Measurements from ENCODE around the gene PNKD.
"Not testable (repeated sequence)": the region's sequence is repeated elsewhere in the genome, so short reads cannot be mapped to it uniquely, and the experiment has no call there.

PNKD gene

DNA sequence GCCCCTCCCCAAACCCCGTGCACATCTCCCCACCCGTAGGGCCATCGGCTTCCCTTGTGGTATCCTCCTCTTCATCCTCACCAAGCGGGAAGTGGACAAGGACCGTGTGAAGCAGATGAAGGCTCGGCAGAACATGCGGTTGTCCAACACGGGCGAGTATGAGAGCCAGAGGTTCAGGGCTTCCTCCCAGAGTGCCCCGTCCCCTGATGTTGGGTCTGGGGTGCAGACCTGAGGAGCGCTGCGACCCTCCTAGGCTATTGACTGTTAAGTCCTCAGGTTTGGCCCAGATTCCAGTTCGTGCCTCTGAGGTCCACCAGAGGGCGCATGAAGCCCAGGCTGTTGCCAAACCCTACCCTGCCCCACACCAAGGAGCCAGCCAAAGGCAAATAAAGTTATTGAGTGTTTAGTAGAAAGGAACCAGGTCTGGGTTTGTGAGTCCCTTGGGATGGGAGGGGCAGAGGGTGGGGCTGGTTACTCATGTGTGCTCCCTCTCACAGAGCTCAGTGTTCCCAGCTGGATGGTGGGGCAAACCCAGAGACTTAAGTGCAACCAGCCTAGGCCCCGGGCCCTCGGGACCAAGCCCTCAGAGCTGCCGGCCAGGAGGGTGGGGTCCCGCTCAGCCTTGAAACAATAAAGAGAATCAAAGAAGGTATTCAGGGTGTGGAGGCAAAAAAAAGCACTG, 2.4 kb downstream of the PNKD start:
- peak in 53 of 56 donors; percentile 27 to 86 (median 65) for DNase-seq

DNA sequence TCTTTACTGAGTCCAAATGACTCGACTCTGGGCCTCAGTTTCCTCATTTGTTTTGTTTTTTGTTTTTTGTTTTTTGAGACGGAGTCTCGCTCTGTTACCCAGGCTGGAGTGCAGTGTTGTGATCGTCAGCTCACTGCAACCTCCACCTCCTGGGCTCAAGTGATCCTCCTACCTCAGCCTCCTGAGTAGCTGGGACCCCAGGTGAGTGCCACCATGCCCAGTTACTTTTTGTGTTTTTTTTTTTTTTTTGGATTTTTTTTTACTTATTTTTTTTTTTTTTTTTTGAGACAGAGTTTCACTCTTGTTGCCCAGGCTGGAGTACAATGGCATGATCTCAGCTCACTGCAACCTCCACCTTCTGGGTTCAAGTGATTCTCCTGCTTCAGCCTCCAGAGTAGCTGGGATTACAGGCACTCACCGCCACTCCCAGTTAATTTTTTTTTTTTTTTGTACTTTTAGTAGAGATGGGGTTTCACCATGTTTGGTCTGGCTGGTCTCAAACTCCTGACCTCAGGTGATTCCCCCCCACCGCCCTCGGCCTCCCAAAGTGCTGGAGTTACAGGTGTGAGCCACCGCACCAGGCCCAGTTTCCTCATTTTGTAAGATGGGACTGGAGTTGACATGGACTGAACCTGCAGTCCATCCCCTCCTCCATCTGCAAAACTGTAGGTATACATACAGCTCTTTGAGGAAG, 3.0 kb downstream of the PNKD start:
- not testable (repeated sequence) for DNase-seq

DNA sequence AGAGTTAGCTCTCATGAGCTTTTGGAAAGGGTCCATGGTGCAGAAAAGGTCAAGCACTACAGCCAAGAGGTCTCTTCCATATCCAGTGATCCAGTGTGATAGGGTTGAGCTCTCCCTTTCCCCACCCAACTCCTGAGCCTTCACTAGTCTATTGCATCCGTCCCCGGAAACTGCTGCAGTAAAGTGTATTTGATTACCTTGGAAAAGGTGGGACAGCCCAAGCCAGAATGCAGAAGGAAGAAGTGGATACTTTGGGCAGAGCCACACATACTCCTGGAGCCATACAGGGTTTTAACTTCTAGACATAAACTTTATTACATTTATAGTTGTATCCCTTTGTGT, 3.6 kb downstream of the PNKD start:
- no peak for DNase-seq

DNA sequence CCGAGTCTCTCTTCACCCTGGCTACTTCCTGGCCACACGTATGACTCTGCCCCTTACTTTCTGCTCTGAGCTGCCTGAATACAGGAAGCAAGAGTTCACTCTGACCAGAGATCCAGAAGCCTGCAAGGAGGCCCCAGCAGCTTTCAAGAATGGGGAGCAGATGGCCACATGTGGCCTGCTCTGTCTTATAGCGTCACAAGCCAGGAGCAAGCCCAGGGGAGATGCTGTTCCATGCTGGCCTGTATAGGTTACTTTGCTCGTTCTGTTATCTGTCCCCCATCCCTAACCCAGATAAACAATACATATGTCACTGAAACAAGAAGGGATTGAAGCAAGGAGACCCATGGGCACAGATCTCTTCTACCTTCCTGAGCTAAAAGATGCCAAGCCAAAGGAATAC, 4.3 kb downstream of the PNKD start:
- no peak for DNase-seq

DNA sequence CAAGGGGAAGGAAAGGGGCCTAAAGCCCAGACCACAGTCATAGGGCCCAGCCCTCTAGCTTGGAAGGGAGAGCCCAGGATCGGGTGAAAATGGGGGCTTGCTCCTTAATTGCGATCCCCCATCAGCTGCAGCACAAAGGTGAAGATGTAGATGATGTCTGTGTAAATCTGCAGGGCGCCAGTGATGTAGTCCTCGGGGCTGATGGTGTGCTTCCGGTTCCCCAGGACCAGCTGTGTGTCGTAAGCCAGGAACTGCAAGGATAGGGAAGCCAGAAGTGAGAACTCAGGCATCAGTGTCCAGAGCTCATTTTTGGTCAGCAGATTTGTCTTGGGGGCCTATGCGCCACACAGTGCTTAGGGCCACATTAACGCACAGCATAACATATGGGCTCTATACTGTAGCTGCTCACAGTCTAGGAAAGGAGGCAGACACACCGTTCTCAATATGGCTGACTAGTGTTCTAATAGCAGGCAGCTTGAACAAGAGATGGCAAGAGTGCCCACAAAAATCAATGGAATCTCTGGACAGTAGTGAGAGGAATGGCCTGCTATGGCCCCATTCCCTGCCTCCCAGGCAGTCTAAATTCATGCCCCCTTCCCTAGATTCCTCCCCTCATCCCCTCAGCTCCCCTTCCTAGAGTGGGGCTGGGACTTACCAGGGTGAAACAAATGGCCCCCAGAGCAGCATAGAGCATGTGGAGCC, 5.2 kb downstream of the PNKD start:
- no peak for DNase-seq

DNA sequence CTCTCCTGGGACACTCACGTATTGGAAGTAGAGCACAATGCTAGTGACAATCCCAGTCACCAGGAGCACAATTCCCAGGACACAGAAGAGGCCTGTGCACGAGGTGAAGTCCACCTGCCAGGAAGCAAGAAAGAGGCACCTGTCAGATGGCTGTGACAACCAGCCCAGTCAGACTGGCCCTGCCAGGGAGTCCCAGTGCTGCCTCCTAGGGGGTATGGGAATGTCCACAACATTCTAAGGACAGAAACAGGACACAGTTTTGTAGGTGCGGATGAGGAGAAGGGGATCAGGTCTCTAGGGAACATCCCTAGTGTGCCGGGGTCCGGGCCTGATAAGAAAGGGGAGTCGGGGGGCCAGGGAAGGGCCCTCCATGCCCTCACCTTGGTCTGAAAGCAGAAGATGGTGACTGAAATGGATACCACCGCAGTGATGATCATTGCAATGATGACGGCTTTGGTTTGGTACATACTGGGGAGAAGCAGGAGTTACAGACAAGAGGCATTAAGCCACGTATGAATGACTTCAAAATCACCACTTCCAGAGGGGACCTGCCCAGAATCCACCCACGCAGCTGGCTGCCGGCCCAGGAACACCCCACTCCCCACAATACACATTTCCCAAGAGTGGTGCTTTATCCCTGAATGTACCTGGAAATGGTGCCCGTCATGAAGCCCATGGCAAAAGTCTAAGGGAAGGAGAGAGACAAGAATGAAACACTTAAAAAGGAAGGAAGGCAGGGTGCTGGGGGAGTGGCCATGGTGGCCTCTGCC, 6.9 kb downstream of the PNKD start:
- no peak for DNase-seq

DNA sequence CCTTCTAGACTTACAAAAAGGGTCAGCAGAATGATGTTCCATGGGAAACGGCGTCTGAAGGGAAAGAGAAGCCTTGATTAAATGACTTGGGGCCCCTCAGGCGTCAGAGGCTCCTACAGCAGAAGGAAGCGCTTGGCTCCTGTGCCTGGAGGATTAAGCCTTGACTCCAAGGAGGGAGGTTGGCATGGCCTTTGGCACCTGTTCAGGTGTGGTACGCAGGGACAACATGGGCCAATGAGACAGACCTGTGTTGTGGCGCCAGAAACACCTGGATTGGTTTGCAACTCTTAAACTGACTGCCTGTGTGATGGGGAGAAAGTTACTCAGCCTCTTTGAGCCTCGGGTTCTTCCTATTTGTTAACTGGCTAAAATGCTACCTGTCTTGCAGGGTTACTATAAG, 7.6 kb downstream of the PNKD start:
- DNase-seq = no peak

DNA sequence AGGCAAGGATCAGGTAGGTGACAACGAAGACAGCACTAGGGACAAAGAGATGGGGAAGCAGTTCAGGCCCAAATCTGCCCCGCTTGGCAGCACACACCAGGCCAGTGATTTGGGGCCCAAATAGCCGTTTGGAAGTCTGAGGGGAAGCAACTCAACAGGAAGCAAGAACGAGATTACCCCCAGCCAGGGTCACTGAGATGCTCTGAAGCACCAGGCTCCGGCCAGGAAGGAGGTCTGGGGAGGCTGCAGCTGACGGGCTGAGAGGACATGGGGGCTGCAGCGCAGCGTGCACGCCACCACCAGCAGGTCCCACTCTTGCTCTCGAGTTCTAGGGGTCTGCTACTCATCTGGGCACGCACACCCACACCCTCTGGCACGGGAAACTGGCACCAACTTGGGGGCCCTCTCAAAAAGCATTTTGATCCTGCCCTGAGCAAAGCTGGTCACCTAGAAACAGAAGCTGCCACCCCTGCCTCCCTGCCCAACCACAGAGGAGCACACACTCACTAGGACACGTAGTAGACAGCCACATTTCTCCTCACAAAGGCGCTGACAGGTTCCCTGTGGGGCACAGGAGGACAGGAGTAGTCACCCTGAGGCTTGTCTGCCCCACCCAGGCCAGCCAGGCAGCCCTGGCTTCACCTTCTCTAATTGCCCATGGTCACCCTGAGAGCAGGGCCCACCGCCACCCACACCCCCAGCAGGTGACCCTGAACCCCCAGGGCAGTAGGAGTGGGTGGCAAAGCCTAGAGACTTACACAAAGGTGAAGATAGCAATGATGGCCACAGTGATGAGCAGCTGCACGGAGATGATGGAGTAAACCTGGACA, 8.4 kb downstream of the PNKD start:
- no peak for DNase-seq

DNA sequence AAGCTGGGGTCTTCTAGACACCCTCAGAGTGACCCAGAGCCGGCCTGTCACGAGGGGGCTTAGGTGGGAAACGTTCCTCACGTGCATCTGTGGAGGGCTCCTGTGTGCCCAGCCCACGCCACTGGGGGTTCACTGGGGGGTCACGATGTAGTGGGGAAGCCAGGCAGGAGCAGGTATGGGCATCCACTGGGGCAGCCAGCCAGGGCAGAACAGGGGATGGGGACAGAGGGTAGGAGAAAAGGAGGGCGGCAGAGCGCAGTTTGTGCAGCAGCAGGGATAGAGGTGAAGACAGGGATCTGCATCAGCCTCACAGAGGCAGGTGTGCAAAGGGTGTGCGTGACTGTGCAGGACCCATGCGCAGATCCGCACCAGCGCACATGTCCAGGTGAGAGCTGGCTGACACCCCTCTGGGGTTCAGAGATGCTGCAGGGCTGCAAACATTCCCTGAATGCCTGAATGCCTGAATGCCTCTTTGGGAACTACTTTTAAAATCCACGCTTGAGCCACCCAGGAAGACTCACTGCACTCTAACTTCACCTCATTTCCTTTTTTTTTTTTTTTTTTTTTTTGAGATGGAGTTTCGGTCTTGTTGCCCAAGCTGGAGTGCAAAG, 10.0 kb downstream of the PNKD start:
- no peak for DNase-seq

DNA sequence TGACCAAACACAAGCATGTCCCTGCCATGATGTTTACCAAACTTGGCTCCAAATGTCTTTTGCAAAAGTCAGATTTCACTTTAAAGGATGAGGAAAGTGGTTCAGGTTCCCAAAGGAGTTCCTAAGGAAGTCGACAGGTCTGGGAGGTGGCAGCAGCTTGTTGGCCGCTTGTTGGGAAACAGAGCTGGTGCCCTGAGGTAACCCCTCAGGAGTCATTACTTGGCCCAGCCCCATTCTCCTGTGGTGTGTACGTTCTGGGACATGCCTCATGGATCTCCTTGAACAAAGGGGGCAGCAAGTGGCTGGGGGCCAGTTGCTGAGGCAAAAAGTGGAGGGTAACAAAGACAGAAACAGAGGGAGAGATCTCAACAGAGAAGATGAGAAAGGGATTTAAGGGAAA, 11.1 kb downstream of the PNKD start:
- DNase-seq = no peak

DNA sequence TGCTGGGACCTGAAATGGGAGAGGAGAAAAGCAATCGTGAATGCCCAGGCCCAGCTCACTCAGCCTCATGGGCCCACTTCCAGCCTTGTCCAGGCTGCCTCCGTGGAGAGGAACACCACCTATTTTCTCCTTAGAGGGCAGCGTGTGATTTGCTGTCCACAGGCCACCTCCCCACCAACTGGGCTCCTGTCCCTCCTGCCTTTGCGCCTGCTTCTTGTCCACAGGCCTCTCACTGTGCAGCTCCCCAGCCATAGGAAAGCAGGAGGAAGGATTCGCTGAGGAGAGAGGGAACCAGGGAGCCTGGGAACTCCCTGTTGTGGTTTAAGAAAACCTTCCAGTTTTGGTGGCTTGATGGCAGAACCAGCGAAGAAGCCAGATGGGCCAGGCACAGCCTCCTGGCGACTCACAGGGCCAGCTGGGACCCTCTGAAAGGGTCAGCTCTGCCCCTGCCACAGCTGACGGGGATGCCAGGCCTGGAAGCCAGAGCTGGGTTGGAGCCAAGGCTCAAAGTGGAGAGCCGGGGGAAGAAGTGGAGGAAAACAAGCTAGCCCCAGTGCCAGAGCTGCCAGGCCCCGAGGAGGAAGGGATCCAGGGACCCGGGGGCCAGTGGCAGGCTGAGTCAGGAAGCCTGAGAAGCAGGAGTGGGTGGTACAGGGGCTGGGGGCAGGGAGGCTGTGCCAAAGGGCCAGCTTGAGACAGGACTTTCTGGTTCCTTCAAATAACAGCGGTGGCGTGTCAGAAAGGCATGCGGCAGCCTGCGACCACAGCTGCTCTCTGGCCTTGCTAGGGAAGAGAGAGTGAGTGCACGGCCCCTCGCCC, 12.1 kb downstream of the PNKD start:
- DNase-seq = peak in 44 of 56 donors; percentile 22 to 76 (median 46)

DNA sequence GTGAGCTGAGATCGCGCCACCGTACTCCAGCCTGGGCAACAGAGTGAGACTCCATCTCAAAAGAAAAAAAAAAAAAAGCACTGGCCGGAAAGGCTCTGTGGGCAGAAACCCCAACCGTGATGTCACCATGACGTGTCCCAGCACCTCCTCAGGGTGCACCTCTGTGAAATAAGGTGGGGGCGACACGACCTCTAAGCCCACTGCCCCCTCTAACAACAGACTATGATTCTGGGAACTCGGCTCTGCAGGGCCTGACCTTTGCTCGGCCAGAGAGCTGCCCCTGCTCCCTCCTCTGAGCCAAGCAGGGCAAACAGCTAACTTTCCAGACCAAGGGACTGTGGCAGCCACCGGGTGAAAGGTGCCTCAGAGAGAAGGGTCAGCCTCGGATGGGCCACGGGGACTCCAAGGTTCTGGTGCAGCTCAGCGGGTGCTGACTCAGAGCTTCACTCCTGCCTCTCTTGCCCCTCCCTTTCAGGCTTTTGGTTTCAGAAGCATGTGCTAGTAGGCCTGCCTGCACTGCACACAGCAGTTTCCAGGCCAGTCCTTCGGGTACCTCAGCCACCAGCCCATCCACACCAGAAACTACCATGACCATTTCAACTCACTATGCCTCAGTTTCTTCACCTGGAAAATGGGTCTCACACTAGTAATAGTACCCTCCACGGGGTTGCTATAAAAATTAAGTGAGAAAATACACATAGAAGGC, 13.9 kb downstream of the PNKD start:
- no peak for DNase-seq

DNA sequence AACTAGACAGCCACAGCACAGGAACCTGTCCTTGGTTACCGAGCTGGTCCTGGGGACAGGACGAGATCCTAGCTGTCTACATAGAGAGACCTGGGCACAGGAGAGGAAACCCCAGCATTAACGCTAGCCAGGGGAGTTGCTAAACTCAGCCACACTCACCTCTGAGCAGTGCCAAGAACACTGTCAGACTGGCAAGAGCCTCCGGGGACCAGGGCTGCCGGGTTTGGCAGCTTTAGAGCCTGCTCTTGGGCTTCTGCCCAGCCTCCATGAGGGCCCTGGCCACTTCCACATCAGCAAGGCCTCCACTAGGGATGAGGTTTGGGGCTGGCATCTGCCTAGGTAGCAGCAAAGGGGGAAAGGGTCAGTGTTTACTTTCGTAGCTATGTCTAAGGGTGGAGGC, 15.3 kb downstream of the PNKD start:
- DNase-seq = peak in 41 of 56 donors; percentile 13 to 73 (median 35)

DNA sequence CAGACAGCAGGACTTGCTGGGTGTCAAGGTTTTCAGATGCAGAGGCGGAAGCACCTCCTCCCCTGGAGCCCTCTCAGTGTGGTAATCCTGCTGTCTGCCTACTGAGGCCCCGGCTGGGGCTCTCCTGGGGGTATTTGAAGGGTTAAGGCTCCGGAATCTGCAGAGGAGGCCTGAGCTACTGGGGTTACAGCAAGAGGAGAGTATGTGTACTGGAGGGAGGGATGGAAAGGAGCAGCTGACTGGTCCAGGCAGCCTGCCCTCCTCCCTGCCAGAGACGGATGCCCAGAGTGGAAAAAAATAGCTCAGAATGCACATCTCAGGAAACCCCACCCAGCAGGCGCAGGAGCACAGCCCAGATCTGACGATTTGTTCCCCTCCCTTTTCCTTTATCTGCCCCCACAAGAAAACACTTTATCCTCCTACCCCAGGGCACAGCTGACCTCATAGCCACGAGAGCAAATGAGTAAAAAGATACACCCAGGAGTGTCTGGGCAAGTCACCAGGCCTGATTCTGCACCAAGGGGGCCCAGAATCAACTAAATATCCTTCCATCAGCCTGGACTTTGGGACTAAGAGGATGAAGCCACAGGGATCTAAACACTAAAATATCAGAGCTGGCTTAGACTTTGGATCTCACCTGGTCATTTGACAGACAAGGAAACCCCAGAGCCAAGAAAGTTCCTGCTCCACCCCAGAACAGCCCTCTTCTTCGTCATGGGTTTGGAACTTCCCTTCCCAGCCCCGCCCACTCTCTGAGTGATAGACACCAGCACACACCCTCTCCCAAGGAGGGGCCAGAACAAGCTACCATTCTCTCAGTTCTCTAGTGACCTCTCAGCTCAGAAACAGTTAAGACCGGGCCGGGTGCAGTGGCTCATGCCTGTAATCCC, 16.5 kb downstream of the PNKD start:
- peak in 55 of 56 donors; percentile 36 to 92 (median 81) for DNase-seq

DNA sequence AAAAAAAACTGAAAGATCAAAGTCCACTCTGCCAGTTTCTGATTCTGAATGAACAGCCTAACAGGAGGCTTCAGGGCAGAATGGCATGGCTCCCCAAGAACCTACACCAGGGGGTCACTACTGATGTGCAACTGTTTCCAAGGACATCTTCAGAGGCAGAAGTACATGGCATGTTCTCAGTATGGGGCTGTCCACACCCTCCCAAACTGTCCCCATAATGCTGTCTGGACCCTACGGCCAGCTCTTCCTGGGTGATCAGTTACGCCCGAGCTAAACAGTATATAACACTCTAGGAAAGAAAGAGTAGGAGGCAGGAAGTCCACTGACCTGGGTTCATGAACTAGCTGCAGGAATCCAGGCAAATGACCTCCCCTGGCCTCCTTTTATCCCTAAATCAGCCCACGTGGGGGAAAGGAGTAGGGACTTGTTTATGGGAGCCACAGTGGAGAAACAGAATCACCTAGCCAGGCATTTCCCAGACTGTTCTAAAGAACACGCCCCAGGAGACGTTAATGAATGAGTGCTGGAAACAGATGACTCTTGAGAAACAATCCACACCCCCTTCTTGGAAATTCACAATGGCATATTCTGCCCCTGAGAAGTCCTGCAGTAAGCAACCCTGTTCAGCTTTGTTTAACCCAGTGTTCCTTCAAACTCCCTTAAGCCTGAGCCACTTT, 19.5 kb downstream of the PNKD start:
- peak in 3 of 56 donors; percentile 9 to 15 (median 9) for DNase-seq

DNA sequence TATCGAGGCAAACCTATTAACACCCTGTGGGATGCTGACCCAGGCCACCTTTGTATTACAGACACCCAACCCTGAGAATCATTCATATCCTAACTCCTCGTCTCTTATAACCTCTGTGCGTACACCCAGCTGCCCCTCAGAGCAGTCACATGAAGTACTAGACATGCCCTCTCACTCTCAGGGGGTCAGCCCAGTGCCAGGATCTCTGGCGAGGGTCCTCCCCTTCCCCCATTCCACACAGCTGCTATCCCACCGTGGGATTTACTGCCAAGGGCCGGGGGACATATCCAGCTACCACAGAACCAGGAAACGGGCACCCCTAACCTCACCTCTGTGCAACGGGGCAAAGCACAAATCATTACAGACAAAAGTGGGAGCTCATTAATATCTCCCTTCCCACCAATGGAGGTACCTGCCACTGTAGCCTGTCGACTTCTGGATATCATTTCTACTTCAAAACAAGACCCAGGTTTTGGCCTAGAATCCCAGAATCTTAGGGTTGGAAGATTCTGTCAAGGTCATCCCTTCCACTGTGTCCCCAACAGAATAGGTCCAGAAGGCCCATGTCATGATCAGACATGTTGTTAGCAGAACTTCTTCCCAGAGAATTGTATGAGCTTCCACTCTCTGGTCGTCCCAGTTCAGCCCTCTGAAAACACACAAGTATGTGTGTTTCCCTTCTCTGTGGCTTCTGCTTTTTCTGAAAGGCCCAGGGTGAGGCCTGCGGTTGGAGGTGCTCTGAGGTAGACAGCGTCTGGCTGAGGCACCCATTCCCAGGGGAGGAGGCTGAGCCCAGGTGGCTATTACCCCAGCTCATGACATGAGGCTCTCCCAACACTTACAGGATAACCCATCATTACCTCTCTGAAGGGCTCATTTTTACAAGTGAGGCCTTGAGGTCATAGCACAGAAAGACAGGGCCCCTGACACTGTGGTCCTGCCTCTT, 20.3 kb downstream of the PNKD start:
- DNase-seq = peak in 1 of 56 donors; percentile 9
